ENCODE measurements around the gene CDK16. TPM values are rescaled to one million over a fixed set of nuclear protein-coding genes. Genes with fewer than 3 reads are reported as not detected.

The CDK16 gene
- polyA plus RNA-seq, 1 donor from 2014 or later, result 99.0 TPM

GRCh38 chrX:47184486-47184885, 34.0 kb upstream of the CDK16 start:
- Histone ChIP-seq H3K9me2 (ENCODE audit: insufficient read depth, low read length) (no peaks in the 10 kb centered on the region), H3K9ac (ENCODE audit: low read length) (no peak overlapping the region), H3K4me2 (ENCODE audit: low read length) (no peak overlapping the region), H4K20me1 (ENCODE audit: insufficient read depth) (no peaks in the 10 kb centered on the region), H3F3A (ENCODE audit: insufficient read depth, low read length, poor library complexity, severe bottlenecking) (no peaks in the 10 kb centered on the region), H2AFZ (ENCODE audit: low read depth, low read length) (no peak overlapping the region), H3K4me3 (ENCODE audit: low read length) (no peak overlapping the region), H3K79me2 (replicated peaks; ENCODE audit: insufficient read depth, low read length) (no peaks in the 10 kb centered on the region), H3K27me3 (ENCODE audit: insufficient read depth, low read depth, low read length) (no peaks in the 10 kb centered on the region), H3K36me3 (ENCODE audit: insufficient read depth, low read length) (no peaks in the 10 kb centered on the region), H3K27ac (ENCODE audit: low read length) (no peak overlapping the region), H3K9me3 (ENCODE audit: low read length) (no peaks in the 10 kb centered on the region)
- TF ChIP-seq REST (IDR thresholded peaks at IDR 0.05; ENCODE audit: borderline replicate concordance) (no peak), POLR2AphosphoS5 (IDR thresholded peaks at IDR 0.05) (no peak)

- Histone ChIP-seq H2AFZ (ENCODE audit: low read depth, low read length) (no peak overlapping the region), H3K36me3 (ENCODE audit: insufficient read depth, low read length) (no peaks in the 10 kb centered on the region), H3K9ac (ENCODE audit: low read length) (no peak overlapping the region), H4K20me1 (ENCODE audit: insufficient read depth) (no peaks in the 10 kb centered on the region), H3K4me2 (ENCODE audit: low read length) (no peak overlapping the region), H3K27ac (ENCODE audit: low read length) (no peak overlapping the region), H3K9me2 (ENCODE audit: insufficient read depth, low read length) (no peaks in the 10 kb centered on the region), H3F3A (ENCODE audit: insufficient read depth, low read length, poor library complexity, severe bottlenecking) (no peaks in the 10 kb centered on the region), H3K27me3 (ENCODE audit: insufficient read depth, low read depth, low read length) (no peaks in the 10 kb centered on the region), H3K9me3 (ENCODE audit: low read length) (no peaks in the 10 kb centered on the region), H3K79me2 (replicated peaks; ENCODE audit: insufficient read depth, low read length) (no peaks in the 10 kb centered on the region), H3K4me3 (ENCODE audit: low read length) (no peak overlapping the region)
- TF ChIP-seq SMC3 (conservative IDR thresholded peaks at IDR 0.05; ENCODE audit: poor library complexity), result no peak
- TF ChIP-seq, protein P1, sequence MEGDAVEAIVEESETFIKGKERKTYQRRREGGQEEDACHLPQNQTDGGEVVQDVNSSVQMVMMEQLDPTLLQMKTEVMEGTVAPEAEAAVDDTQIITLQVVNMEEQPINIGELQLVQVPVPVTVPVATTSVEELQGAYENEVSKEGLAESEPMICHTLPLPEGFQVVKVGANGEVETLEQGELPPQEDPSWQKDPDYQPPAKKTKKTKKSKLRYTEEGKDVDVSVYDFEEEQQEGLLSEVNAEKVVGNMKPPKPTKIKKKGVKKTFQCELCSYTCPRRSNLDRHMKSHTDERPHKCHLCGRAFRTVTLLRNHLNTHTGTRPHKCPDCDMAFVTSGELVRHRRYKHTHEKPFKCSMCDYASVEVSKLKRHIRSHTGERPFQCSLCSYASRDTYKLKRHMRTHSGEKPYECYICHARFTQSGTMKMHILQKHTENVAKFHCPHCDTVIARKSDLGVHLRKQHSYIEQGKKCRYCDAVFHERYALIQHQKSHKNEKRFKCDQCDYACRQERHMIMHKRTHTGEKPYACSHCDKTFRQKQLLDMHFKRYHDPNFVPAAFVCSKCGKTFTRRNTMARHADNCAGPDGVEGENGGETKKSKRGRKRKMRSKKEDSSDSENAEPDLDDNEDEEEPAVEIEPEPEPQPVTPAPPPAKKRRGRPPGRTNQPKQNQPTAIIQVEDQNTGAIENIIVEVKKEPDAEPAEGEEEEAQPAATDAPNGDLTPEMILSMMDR (IDR thresholded peaks at IDR 0.05; ENCODE audit: poor library complexity, severe bottlenecking), result no peak
- no peak for TF ChIP-seq REST (IDR thresholded peaks at IDR 0.05; ENCODE audit: borderline replicate concordance)
- TF ChIP-seq MXI1 (conservative IDR thresholded peaks at IDR 0.05; ENCODE audit: poor library complexity, severe bottlenecking), result no peak
- TF ChIP-seq EZH2 (IDR thresholded peaks at IDR 0.05; ENCODE audit: borderline replicate concordance, insufficient read depth, low read length, poor library complexity, severe bottlenecking), result no peak
- TF ChIP-seq EP300 (conservative IDR thresholded peaks at IDR 0.05; ENCODE audit: poor library complexity, severe bottlenecking), result no peak
These were observed 33.2 kb upstream of the CDK16 start for GRCh38 chrX:47185241-47185640.

All from neural cell (in vitro differentiated cells).